H9 (cell line): ENCODE measurements around the gene KCNMA1. TPM values are rescaled to one million over a fixed set of nuclear protein-coding genes. Genes with fewer than 3 reads are reported as not detected.

Source experiments
- DNase-seq: peaks from one replicate; pipeline ENCODE4 v3.0.0-alpha.2; 2017
- H2AFZ ChIP-seq: one replicate; pipeline ENCODE4 v1.6.1; 2013; ENCODE audit warnings: mild to moderate bottlenecking, low read length, control low read depth, moderate library complexity
- H2AK5ac ChIP-seq: 2 replicates; pipeline ENCODE4 v1.6.1; 2013; ENCODE audit warnings: low read length, control low read depth, mixed read lengths; ENCODE audit not compliant: insufficient read length
- H2BK120ac ChIP-seq: one replicate; pipeline ENCODE4 v1.6.1; 2013; ENCODE audit warnings: low read depth, mild to moderate bottlenecking, low read length, control low read depth, inconsistent platforms; ENCODE audit not compliant: poor library complexity, severe bottlenecking
- H2BK12ac ChIP-seq: 2 replicates; pipeline ENCODE4 v1.6.1; 2013; ENCODE audit warnings: low read length, control low read depth, mixed read lengths, low read depth; ENCODE audit not compliant: insufficient read length
- H2BK15ac ChIP-seq: 2 replicates; pipeline ENCODE4 v1.6.1; 2013; ENCODE audit warnings: low read depth, low read length, control low read depth
- H2BK20ac ChIP-seq: one replicate; pipeline ENCODE4 v1.6.1; 2013; ENCODE audit warnings: low read depth, mild to moderate bottlenecking, low read length, control low read depth, inconsistent platforms; ENCODE audit not compliant: poor library complexity, severe bottlenecking
- H2BK5ac ChIP-seq: 2 replicates; pipeline ENCODE4 v1.6.1; 2013; ENCODE audit warnings: low read length, control low read depth, mixed read lengths; ENCODE audit not compliant: insufficient read length
- H3K14ac ChIP-seq: 2 replicates; pipeline ENCODE4 v1.6.1; 2013; ENCODE audit warnings: low read length, control low read depth; ENCODE audit not compliant: insufficient read depth
- H3K18ac ChIP-seq: 2 replicates; pipeline ENCODE4 v1.6.1; 2013; ENCODE audit warnings: low read depth, mild to moderate bottlenecking, mixed read lengths, low read length, control low read depth; ENCODE audit not compliant: insufficient read length
- H3K23ac ChIP-seq: 2 replicates; pipeline ENCODE4 v1.6.1; 2013; ENCODE audit warnings: low read length, control low read depth, mixed read lengths, low read depth; ENCODE audit not compliant: insufficient read length
- H3K23me2 ChIP-seq: 2 replicates; pipeline ENCODE4 v1.6.1; 2013; ENCODE audit warnings: low read depth, mild to moderate bottlenecking, mixed read lengths, low read length, control low read depth; ENCODE audit not compliant: insufficient read length, poor library complexity, severe bottlenecking
- H3K27ac ChIP-seq: 2 replicates; pipeline ENCODE4 v1.5.1; 2013; ENCODE audit warnings: low read length, control low read depth, mixed read lengths, low read depth; ENCODE audit not compliant: insufficient read length
- H3K27me3 ChIP-seq: 2 replicates; pipeline ENCODE4 v1.6.1; 2013; ENCODE audit warnings: low read length, control low read depth, inconsistent platforms; ENCODE audit not compliant: insufficient read depth
- H3K4ac ChIP-seq: 2 replicates; pipeline ENCODE4 v1.6.1; 2013; ENCODE audit warnings: low read depth, mild to moderate bottlenecking, control low read depth, inconsistent platforms, low read length, moderate library complexity
- H3K4me1 ChIP-seq: 2 replicates; pipeline ENCODE4 v1.6.1; 2013; ENCODE audit warnings: low read length, control low read depth, inconsistent platforms; ENCODE audit not compliant: insufficient read depth
- H3K4me2 ChIP-seq: 2 replicates; pipeline ENCODE4 v1.6.1; 2013; ENCODE audit warnings: low read length, control low read depth, mixed read lengths; ENCODE audit not compliant: insufficient read length, insufficient read depth
- H3K56ac ChIP-seq: 2 replicates; pipeline ENCODE4 v1.6.1; 2013; ENCODE audit warnings: low read depth, mild to moderate bottlenecking, mixed read lengths, low read length, control low read depth; ENCODE audit not compliant: insufficient read length
- H3K79me1 ChIP-seq: 2 replicates; pipeline ENCODE4 v1.6.1; 2013; ENCODE audit warnings: low read depth, mild to moderate bottlenecking, moderate library complexity, low read length, control low read depth, inconsistent platforms; ENCODE audit not compliant: insufficient read depth, poor library complexity, severe bottlenecking
- H3K79me2 ChIP-seq: 2 replicates; pipeline ENCODE4 v1.6.1; 2013; ENCODE audit warnings: low read length, control low read depth, inconsistent platforms; ENCODE audit not compliant: insufficient read depth
- H3K9ac ChIP-seq: 2 replicates; pipeline ENCODE4 v1.6.1; 2013; ENCODE audit warnings: low read length, control low read depth, mixed read lengths; ENCODE audit not compliant: insufficient read length; ENCODE audit errors: extremely low read depth
- H3K9me3 ChIP-seq: one replicate; pipeline ENCODE4 v1.6.1; 2013; ENCODE audit warnings: low read depth, low read length, inconsistent platforms; ENCODE audit not compliant: control insufficient read depth
- H3T11ph ChIP-seq: one replicate; pipeline ENCODE4 v1.6.1; 2013; ENCODE audit warnings: mild to moderate bottlenecking, low read length, control low read depth, inconsistent platforms
- H4K20me1 ChIP-seq: one replicate; pipeline ENCODE4 v1.6.1; 2013; ENCODE audit not compliant: control insufficient read depth, insufficient read length, insufficient read depth
- H4K5ac ChIP-seq: 2 replicates; pipeline ENCODE4 v1.6.1; 2013; ENCODE audit warnings: low read depth, mild to moderate bottlenecking, mixed read lengths, low read length, control low read depth; ENCODE audit not compliant: insufficient read length
- H4K8ac ChIP-seq: replicated peaks from 2 replicates; pipeline ENCODE4 v1.6.1; 2013; ENCODE audit warnings: low read length, control low read depth, mixed read lengths, low read depth; ENCODE audit not compliant: insufficient read length
- H4K91ac ChIP-seq: 2 replicates; pipeline ENCODE4 v1.6.1; 2013; ENCODE audit warnings: low read depth, mild to moderate bottlenecking, moderate library complexity, mixed read lengths, low read length, control low read depth; ENCODE audit not compliant: insufficient read length
- H3K27ac Mint-ChIP-seq, 3 experiments: 2 replicates in 2 of 3; 3 replicates in 1 of 3; pipeline ENCODE4 v1.8.0; 2020 to 2021; ENCODE audit warnings: mixed read lengths in 3 of 3, mild to moderate bottlenecking in 1 of 3, moderate library complexity in 1 of 3
- H3K27me3 Mint-ChIP-seq: 2 replicates; pipeline ENCODE4 v1.8.0; 2021; ENCODE audit warnings: low read depth, mild to moderate bottlenecking, moderate library complexity, mixed read lengths
- H3K36me3 Mint-ChIP-seq, 3 experiments: 2 replicates in 2 of 3; 3 replicates in 1 of 3; pipeline ENCODE4 v1.8.0; 2020 to 2021; ENCODE audit warnings: low read depth in 3 of 3, mixed read lengths in 3 of 3; ENCODE audit not compliant: insufficient read depth in 1 of 3
- H3K4me1 Mint-ChIP-seq, 2 experiments: 2 replicates each; pipeline ENCODE4 v1.8.0; 2020; ENCODE audit warnings: mixed read lengths in 2 of 2
- H3K4me3 Mint-ChIP-seq, 2 experiments: 2 replicates in 1 of 2; 3 replicates in 1 of 2; pipeline ENCODE4 v1.8.0; 2020 to 2021; ENCODE audit warnings: mild to moderate bottlenecking in 2 of 2, mixed read lengths in 2 of 2, moderate library complexity in 1 of 2
- H3K9me3 Mint-ChIP-seq, 2 experiments: 2 replicates in 1 of 2; 3 replicates in 1 of 2; pipeline ENCODE4 v1.8.0; 2020; ENCODE audit warnings: mild to moderate bottlenecking in 2 of 2, mixed read lengths in 2 of 2, moderate library complexity in 1 of 2
- WGBS: extraction: QIAGEN DNeasy Blood & Tissue Kit; methylation state at CpG from one replicate; pipeline ENCODE4 v1.1.7; 2013; ENCODE audit warnings: missing lambda C conversion rate, low lambda C conversion rate, mixed read lengths; ENCODE audit not compliant: insufficient read length; ENCODE audit errors: extremely low coverage; 5-methylcytosine and 5-hydroxymethylcytosine counted together
- total RNA-seq: library from RNA; stranded (reverse); gene quantifications from 2 replicates; pipeline ENCODE4 v1.2.1, GENCODE V29; 2021
- TF ChIP-seq, protein P1 (sequence below): fragments of 200-600 bp; sonication (generic); conservative IDR thresholded peaks from 3 replicates; pipeline ENCODE4 v1.8.0; 2021; ENCODE audit warnings: antibody characterized with exemption, mild to moderate bottlenecking

The KCNMA1 gene
- total RNA-seq, 1 experiment from 2014 or later, result 2.0 TPM

DNA sequence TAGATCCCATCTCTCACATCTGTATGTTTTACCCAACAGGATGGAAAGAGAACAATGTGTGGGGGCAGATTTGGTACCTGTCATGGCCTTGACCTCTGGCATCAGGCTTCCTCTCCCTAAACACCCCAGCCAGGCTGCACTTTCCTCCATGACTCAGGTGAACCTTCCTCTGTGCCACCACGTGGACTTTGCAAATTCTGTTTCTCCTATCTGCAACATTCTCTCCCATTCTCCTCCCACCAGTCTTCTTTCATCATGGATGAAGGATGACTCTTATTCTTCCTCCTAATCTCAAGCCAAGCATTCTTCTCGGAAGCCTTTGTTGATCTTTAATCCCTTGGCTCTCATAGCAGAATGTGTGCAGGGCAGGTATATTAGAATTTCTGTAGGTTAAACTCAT lies 355.4 kb downstream of the KCNMA1 start:
- DNase-seq, result no peak
- H3K36me3 Mint-ChIP-seq, result no peaks in the 10 kb centered on the region

More for the DNA sequence above, 355.4 kb downstream of the KCNMA1 start:
- H3K18ac ChIP-seq, result no peak overlapping the region
- Mint-ChIP-seq H3K9me3 (peaks cover 4 to 7% of the 10 kb centered on the region in 2 experiments; a peak in 4 of 5 replicates), H3K27me3 (peaks cover 2% of the 10 kb centered on the region; the same call in 1 of the 2 replicates), H3K4me3 (no peak overlapping the region), H3K27ac (no peak overlapping the region), H3K4me1 (peaks cover 11% of the 10 kb centered on the region in 2 experiments)
- no peak overlapping the region for H3K23ac ChIP-seq
- H3K9me3 ChIP-seq, result no peaks in the 10 kb centered on the region
- H3K4me2 ChIP-seq, result no peak overlapping the region
- H3K79me2 ChIP-seq, result no peaks in the 10 kb centered on the region
- H2AFZ ChIP-seq, result no peak overlapping the region
- no peak overlapping the region for H2BK15ac ChIP-seq
- no peak overlapping the region for H2BK120ac ChIP-seq
- no peaks in the 10 kb centered on the region for H3K27me3 ChIP-seq
- no peak overlapping the region for H4K8ac ChIP-seq
- H3K23me2 ChIP-seq, result no peaks in the 10 kb centered on the region
- H2BK20ac ChIP-seq, result no peak overlapping the region
- no peak overlapping the region for H2BK12ac ChIP-seq
- H4K91ac ChIP-seq, result no peak overlapping the region
- peaks cover 5% of the 10 kb centered on the region; the same call in 1 of the 2 replicates for H3K4me1 ChIP-seq
- no peak overlapping the region for H3K14ac ChIP-seq
- no peak overlapping the region for H2BK5ac ChIP-seq
- H2AK5ac ChIP-seq, result no peak overlapping the region
- WGBS, result no CpG with 5 or more reads among the region's 2 CpGs
- no peak overlapping the region for H3K4ac ChIP-seq
- no peak overlapping the region for H3T11ph ChIP-seq
- H4K20me1 ChIP-seq, result no peaks in the 10 kb centered on the region
- no peak overlapping the region for H4K5ac ChIP-seq
- H3K56ac ChIP-seq, result no peak overlapping the region
- no peak overlapping the region for H3K27ac ChIP-seq
- TF ChIP-seq, protein P1, sequence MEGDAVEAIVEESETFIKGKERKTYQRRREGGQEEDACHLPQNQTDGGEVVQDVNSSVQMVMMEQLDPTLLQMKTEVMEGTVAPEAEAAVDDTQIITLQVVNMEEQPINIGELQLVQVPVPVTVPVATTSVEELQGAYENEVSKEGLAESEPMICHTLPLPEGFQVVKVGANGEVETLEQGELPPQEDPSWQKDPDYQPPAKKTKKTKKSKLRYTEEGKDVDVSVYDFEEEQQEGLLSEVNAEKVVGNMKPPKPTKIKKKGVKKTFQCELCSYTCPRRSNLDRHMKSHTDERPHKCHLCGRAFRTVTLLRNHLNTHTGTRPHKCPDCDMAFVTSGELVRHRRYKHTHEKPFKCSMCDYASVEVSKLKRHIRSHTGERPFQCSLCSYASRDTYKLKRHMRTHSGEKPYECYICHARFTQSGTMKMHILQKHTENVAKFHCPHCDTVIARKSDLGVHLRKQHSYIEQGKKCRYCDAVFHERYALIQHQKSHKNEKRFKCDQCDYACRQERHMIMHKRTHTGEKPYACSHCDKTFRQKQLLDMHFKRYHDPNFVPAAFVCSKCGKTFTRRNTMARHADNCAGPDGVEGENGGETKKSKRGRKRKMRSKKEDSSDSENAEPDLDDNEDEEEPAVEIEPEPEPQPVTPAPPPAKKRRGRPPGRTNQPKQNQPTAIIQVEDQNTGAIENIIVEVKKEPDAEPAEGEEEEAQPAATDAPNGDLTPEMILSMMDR, result no peak
- H3K79me1 ChIP-seq, result no peaks in the 10 kb centered on the region
- no peak overlapping the region for H3K9ac ChIP-seq
